HG02610 (cell line): Measurements from ENCODE around the gene UBE2G1.

Experiments used
- ATAC-seq: cut with Tn5 transposase; IDR thresholded peaks from one replicate; pipeline ENCODE4 v1.9.1; 2021; ENCODE audit warnings: mild to moderate bottlenecking, moderate library complexity; ENCODE audit not compliant: unreplicated experiment

UBE2G1 gene

DNA sequence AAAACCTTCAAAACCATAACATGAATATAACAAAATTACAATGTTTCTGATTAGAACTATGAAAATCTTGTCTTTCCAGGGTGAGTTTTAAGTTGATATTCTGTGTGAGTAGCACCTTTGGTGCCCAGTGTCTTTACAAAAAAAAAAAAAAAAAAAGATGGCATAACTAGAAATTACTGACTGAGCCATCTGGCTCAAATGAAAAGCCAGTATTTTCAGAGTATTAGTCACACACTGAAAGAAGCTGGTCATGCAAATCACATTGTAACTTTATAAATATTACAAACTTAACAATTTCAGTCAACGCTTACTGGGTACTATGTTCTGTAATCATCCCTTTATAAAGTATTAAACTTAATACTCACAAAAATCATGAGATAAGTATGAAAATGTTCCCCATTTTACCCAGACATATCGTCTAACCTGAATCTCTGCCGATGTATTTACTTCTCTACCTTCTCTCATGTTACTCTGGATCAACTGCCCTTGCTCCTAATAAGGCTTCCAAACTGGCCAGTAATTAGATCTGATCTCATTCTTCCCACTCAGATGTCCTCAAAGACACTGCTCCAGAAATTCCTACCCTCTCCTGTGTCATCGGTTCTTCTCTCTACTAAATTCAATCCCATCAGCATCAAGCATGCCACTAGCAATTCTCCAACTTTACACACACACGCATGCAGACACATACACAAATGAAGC is 25.4 kb downstream of the UBE2G1 start:
- ATAC-seq, result no peak

DNA sequence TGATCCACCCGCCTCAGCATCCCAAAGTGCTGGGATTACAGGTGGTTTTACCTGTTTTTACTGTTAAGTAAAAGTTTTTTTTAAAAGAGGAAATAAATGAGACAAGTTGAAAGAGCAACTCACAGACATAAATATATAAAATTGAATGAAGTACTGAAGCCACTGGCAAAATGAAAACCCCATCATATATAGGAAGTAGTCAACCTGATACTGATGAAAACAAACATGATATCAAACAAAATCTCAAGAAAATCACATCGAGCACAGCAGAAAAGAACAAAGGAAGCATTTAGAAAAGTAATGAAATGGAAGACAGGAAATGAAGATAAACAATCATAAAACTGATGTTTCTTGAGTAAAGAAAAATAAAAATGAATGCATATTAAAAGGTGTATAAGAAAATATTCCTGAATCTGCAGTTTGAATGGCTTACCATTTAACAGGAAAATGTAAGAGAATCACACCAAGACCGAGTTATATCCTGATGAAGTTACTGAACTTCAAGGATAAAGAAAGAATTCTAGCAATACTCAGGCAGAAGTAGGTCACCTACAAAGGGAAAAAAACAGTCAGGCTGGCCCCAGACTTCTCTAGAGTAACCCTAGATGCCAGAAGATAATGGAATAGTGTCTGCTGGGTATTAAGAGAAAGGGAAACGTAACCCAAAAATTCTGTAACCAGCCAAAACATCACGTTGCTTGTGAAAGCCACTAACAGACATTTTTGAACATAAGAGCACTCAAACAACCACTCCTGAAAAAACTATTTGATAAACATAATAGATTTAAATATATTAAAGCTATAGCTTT is 31.5 kb downstream of the UBE2G1 start:
- ATAC-seq, result no peak

DNA sequence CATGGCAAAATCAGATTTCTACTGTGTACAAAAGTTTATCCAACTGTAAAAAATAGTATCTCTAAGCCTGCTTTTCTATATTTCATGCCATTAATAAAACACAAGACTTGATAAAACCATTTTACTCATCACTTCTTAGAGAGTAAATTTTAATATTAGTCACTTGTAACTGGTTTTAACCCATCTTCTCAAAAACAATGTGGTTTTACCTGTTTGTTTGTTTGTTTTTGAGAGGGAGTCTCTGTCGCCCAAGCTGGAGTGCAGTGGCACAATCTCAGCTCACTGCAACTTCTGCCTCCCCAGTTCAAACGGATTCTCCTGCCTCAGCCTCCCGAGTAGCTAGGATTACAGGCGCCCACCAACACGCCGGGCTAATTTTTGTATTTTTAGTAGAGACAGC is 32.1 kb downstream of the UBE2G1 start:
- ATAC-seq, result no peak

DNA sequence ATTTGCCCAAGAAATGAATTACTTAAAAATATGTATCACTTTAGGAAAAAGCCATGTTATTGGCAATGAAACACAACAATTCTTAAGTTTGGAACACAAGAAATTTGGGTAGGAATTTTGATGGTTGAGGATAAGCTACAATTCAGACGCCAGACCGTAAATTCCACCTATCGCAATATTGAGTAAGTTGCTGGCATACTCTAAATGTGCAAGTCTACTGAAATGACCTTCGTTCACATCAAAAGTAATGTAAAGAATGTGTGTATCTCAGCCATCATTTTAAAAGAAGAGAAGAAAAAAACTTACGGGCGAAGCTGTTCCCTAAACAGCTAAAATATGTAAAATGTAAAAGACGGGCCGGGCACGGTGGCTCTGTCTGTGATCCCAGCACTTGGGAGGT is 33.4 kb downstream of the UBE2G1 start:
- ATAC-seq, result no peak

DNA sequence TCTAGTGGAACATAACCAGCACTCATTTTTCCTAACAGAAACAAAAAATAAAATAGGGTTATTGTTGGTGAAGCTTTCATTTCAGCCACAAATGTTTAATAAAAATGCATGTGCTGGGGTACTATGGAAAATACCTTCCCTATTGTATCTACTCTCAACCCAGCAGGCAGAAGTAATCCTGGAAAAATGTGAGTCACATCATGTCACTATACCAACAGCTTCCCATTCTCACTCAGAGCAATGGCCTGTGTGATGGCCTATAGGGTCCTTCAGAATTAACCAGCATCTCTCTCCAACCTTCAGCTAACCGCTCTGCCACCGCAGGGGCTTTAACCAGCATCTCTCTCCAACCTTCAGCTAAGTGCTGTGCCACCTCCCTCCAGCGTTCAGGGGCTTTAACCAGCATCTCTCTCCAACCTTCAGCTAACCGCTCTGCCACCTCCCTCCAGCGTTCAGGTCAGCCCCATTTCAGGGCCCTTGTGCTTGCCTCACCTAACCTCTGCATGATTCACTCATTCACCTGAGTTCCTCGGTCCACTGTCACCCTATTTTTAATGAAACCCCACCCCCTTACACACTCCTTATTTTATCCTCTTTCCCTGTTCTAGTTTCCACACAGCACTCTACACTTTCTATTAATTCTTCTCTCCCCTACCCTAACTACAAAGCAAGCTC is 34.0 kb downstream of the UBE2G1 start:
- no peak for ATAC-seq

DNA sequence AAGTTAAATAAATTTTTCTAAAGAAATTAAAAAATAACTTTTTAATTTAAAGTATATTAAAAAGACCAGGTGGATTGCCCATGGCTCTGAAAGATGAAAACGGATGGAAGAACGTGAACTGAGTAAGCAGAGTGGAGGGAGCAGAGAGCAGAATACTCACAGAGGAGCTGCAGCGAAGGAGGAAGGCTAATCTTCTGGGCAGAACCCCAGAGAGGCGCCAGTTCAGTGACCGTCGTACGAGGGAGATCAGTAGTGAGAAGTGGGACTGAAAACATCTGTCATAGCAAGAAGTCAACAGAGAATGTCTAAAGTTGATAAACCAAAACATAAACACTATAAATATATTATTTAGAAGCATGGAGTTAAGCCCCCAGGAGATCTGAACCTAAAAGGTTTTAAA is 34.9 kb downstream of the UBE2G1 start:
- no peak for ATAC-seq

DNA sequence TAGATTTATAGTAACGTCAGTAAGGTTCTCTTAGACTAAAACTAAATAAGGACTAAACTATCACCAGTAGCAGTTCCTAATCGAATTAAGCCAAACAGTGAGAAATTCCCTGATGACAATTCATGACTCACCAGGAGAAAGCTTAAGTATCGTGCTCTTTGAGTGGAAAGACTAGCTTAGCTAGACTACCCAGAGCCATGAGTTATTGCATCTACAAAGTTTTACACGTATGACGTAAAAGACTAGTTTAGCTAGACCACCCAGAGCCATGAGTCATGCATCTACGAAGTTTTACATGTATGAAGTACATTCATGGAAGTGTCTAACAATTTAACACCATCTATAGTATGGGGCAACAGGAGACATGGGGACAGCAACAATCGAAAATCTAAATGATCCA is 36.6 kb downstream of the UBE2G1 start:
- no peak for ATAC-seq

DNA sequence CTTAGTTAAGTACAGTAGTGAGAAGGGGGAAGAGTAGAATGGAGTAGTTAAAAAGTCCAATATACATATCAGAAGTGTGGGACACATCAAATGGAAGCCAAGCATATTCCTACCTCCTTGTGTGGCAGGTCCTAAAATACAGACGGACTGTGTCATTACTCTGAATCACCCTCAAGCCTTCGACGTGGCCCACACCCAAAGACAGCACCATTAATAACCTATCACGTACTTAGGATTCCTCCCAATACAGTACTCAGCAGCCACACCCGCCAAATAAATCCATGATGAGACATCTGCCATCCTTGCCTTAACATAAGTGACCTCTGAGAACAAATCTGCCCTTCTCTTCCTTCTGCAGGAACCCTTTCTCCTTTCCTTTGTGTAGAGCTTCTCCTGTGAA is 38.9 kb downstream of the UBE2G1 start:
- no peak for ATAC-seq

DNA sequence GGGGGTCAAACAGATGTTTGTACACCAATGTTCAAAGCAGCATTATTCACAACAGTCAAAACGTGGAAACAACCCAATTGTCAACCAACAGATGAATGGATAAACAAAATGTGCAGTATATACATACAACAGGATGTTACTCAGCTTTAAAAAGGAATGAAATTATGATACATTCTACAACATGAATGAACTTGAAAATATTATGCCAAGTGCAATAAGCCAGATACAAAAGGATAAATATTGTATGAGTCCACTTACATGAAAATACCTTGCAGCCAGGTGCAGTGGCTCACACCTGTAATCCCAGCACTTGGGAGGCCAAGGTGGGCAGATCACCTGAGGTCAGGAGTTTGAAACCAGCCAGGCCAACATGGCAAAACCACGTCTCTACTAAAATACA is 39.9 kb downstream of the UBE2G1 start:
- ATAC-seq, result no peak

DNA sequence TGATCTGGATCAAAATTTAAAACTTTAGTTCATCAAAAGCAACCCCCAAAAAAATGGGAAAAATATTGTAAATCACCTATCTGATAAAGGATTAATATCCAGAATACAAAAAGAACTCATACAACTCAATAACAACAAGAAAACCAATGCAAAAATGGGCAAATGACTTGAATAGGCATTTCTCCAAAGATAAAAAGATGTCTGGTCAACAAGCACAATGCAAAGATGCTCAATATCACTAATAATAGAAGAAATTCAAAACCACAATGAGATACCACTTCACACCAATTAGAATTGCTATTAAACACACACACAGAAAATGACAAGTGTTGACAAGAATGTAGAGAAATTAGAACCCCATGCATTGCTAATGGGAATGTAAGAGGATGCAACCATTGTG is 40.4 kb downstream of the UBE2G1 start:
- ATAC-seq, result no peak

DNA sequence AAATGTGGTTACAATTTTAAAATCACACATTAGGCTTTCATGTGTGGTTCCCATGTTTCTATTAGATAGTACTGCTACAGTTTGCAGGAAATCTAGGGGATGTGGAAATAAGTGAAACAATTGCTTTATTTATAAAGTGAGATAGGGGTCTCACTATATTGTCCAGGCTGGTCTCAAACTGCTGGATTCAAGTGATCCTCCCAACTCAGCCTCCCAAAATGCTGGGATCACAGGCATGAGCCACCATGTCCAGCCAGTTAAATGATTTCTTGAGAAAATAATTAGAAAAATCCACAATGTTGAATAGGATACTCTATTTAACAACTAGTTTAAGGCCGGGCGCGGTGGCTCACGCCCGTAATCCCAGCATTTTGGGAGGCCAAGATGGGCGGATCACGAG is 42.0 kb downstream of the UBE2G1 start:
- no peak for ATAC-seq

DNA sequence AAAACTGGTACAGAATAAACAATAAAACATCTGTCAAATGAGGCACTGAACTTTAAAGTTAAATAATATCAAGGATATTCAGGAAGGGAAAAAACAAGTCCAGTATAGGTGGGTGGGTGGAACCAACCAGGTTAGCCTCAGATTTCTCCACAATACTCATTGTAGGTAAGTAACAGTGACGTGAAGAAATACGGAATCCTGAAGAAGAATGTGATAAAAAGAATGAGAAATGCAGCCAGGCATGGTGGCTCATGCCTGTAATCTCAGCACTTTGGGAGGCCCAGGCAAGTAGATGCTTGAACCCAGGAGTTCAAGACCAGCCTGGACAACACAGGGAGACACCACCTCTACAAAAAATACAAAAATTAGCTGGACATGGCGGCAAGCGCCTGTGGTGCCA is 47.3 kb downstream of the UBE2G1 start:
- no peak for ATAC-seq

DNA sequence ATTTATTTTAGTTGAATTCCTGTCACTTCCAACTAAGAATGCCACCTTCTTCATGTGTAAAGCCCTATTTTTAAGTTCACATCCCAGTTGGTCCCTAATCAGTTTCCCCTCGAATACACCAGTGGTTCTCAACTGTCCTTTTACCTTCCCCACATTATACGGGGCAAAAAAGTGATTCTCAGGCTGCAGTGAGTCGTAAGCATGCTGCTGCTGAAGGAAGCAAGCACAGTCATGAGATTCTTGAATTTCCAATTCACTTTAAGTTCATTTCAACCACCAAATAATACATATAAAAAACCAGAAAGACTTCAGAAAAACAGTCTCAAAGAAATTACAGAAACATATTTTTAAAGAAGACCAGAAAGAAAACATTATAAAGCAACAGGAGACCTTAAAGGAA is 47.9 kb downstream of the UBE2G1 start:
- no peak for ATAC-seq

DNA sequence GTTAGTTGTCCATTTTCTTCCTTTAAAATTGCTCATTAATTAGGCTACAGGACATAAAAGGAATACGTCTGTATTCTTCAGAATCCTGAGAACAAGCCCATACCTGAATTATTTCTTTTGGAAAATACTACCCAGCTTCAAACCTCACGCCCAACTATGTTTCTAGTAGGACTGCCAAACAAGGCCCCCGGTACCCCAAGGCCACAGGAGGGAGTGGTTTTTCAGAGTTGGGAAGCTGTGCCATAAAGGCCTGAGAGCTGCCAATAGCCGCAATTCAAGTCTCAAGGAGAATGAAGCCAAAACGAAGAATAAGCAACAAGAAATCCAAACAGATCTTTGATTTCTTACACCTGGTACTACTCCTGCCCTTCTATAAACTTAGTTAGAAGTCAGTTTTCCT is 48.3 kb downstream of the UBE2G1 start:
- no peak for ATAC-seq

DNA sequence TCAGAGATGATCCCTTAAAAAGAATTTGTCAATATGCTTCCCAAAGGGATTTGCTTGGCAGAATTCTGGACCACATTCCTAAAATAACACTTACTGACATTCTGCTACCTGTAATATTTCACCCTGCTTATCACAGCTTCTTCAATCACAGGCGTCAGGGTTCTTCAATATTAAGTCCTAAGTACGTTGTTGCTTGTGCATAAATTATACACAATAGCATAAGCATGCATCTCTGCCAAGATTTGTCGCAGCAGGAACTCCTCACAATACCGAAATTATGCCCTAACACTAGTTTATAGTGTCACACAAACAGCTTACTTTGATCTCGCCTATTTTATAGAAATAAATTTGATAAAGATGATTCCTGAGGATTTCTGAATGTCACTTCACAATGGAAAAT is 48.9 kb downstream of the UBE2G1 start:
- no peak for ATAC-seq

DNA sequence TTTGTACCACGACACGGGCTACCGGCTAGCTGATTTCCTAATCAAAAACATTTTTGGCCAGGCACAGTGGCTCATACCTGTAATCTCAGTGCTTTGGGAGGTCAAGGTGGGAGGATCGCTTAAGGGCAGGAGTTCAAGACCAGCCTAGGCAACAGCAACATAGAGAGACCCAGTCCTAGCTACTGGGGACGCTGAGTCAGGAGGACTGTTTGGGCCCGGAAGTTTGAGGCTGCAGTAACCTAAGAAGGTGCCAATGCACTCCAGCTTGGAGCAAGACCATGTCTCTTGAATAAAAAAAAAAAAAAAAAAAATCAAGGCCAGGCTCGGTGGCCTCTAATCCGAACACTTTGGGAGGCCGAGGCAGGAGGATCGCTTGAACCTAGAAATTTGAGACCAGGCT is 49.8 kb downstream of the UBE2G1 start:
- ATAC-seq, result no peak

DNA sequence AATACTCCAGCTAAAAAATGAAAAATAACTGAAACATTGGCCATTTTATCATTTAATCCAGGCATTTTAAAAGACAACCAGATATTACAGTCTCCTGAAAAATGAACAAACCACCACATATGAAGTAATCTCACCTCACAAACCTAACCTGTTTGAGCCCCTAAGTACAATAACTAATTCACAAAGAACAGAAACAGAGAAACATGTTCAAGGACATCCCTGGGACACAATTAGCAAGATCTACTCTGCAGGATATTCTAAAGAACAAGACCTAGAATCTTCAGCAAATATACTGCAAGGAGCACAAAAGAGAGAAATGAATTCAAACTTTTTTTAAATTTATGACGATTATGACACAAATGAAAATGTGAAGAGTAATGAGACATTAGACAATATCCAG is 51.9 kb downstream of the UBE2G1 start:
- no peak for ATAC-seq

DNA sequence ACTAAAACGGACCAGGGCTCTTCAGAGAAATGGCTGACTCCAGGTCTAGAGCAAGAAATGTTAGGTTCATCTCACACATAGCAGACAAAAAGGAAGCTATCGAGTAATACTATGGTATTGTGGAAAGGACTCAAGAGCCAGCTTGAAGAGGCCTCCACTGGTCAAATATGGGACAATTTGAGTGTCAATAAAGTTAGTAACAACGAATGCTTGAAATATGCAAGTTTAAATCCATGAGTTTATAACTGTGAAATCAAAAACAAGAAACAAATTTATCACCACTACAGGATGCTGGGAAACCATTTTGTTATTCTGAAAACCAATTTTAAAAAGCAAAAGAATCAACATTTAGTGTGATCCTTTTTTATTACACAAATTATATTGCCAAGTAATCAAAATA is 52.3 kb downstream of the UBE2G1 start:
- no peak for ATAC-seq

DNA sequence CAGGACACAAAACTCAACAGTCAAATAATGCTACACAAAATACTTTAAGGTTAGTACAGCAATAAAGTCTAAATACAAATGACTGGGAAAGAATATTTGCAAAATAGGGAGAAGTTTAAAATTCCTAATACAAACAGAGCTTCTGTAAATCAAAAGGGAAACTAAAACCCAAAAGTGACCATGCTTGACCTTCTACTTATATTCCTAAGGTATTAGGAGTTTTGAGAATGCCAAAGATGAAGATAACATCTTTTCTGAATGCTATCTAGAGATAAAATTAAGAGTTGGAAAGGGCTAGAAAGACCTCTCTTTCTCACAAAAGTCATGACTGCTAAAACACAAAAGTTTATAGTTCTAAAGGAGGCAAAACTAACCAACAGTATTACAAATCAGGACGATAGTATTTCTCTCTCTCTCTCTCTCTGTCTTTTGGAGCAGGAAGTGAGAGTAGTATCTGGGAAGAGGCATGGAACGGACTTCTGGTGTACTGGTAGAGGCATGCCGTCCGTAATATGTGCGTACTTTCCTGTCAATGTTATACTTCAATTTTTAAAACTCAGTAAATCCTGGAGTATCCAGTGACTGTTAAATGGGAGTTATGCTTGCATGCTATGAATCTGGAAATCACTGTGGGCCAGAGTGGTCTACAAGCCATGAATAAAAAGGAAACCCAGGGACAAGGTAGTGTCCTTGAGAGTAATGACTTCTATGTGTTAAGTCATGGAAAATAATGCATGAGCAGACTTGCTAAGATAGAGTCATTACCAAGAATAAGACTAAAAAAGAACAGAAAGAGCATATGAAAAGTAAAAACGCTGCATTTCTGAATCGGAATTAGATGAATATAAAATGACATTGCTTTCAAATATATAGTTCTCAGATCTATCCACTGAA is 53.0 kb downstream of the UBE2G1 start:
- no peak for ATAC-seq

DNA sequence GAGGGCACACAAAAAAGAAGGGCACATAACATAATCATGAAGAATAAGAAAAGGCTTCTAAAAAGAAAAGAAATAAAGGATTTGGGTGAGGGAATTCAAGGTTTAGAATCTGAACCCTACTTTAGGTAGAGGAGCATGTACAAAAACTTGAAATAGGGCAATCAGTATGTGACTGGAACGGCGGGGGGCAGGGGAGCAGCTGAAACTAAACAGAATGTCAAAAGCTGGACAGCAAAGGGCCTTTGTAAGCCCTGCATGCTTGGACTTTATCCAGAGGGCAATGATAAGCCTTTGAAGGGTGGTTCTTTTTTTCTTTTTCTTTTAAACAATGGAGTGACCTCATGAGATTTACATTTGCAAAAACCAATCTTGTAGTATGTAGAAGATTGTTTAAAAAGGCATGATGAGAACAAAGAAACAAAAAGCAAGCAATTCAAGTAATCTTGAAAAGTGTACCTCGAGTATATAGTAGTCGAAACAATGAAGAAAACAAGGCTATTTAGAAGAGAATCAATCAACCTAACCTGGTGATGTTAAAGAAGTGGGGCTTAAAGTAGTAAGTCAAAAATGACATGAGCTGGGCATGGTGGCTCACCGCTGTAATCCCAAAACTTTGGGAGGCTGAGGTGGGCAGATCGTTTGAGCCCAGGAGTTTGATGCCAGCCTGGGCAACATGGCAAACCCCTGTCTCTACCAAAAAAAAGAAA is 56.0 kb downstream of the UBE2G1 start:
- ATAC-seq, result no peak
